ENCODE measurements around the gene PIK3AP1.

GRCh38 chr10:96637709-96638108, 82.6 kb downstream of the PIK3AP1 start:
- no peak for TF ChIP-seq CTCF (IDR thresholded peaks at IDR 0.05)
- TF ChIP-seq POLR2A (IDR thresholded peaks at IDR 0.05), result no peak
- no peak for TF ChIP-seq POLR2AphosphoS5 (IDR thresholded peaks at IDR 0.05)

Measured in upper lobe of left lung (tissue), 4 donors.